ENCODE measurements around the gene CRYGC. TPM values are rescaled to one million over a fixed set of nuclear protein-coding genes. Genes with fewer than 3 reads are reported as not detected.
"Not testable (repeated sequence)": the region's sequence is repeated elsewhere in the genome, so short reads cannot be mapped to it uniquely, and the experiment has no call there.

The CRYGC gene
- total RNA-seq, 4 donors from 2014 or later, result not detected

DNA sequence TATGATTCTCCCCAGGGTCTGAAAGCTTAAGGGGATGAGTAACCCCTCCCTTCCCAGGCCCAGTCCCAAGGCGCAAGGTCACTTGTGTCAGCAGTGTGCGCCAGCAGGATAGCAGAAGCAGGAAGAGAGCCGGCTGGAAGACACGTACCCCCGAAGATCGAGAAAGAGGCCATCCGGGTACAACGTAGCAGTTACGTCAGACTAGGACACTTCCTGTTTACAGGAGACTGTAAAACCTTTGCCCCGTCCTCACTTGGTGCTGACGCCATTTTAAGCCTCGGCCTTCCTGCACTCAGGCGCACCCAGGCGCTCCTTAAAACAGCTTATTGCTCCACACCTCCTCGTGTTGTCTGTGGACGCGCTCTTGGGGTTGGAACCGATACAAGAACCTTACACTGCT lies 9.8 kb upstream of the CRYGC start:
- Histone ChIP-seq H3K4me1 (no peaks in the 10 kb centered on the region), H3K36me3 (no peaks in the 10 kb centered on the region), H3K9me3 (no peaks in the 10 kb centered on the region), H3K27me3 (no peaks in the 10 kb centered on the region), H3K4me3 (no peak overlapping the region), H3K27ac (no peak overlapping the region)
- intact Hi-C loops (cut with DNase I; ENCODE audit: low total_unique reads), result no loop called here
- ATAC-seq (no peak), DNase-seq (no peak)
- in situ Hi-C loops (cut with MboI; ENCODE audit: low sequenced_read_pairs in 4 of 4), result no loop called here
- no peak for TF ChIP-seq POLR2A (IDR thresholded peaks at IDR 0.05)
- TF ChIP-seq, protein P1, sequence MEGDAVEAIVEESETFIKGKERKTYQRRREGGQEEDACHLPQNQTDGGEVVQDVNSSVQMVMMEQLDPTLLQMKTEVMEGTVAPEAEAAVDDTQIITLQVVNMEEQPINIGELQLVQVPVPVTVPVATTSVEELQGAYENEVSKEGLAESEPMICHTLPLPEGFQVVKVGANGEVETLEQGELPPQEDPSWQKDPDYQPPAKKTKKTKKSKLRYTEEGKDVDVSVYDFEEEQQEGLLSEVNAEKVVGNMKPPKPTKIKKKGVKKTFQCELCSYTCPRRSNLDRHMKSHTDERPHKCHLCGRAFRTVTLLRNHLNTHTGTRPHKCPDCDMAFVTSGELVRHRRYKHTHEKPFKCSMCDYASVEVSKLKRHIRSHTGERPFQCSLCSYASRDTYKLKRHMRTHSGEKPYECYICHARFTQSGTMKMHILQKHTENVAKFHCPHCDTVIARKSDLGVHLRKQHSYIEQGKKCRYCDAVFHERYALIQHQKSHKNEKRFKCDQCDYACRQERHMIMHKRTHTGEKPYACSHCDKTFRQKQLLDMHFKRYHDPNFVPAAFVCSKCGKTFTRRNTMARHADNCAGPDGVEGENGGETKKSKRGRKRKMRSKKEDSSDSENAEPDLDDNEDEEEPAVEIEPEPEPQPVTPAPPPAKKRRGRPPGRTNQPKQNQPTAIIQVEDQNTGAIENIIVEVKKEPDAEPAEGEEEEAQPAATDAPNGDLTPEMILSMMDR (IDR thresholded peaks at IDR 0.05 in 4 of 5, conservative IDR thresholded peaks at IDR 0.05 in 1 of 5), result no peak

DNA sequence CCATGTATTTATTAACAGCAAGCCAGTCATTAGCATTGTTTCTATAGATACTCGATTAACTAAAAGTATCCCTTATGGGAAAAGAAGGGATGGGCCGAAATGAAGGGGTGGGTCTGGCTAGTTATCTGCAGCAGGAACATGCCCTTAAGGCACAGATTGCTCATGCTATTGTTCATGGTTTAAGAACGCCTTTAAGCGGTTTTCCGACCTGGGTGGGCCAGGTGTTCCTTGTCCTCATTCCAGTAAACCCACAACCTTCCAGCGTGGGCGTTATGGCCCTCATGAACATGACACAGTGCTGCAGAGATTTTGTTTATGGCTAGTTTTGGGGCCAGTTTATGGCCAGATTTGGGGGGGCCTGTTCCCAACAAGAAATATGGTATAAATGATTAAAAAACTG lies 8.7 kb upstream of the CRYGC start:
- H3K9me3 ChIP-seq; H3K4me3 ChIP-seq; H3K27ac ChIP-seq; DNase-seq; in situ Hi-C loops (cut with MboI; ENCODE audit: low sequenced_read_pairs in 4 of 4); intact Hi-C loops (cut with DNase I; ENCODE audit: low total_unique reads); H3K27me3 ChIP-seq; H3K4me1 ChIP-seq; H3K36me3 ChIP-seq; ATAC-seq: not testable (repeated sequence)

DNA sequence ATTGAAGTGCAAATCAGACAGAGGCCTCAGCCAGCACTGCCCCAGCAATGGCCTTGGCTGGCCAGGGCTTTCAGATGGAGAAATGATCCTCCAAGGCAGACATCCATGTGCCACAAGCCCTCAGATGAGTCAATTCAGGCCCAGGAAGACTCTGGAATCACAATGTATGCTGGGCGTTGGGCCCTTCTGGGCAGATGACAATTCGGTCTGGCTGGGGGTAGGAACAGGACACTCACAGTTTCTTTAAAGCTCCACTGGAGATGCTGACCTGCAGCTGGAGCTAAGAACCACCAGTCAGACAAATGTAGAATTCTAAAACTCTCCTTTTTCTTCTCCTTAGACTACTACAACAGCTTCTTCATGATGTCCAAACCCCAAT lies 7.1 kb upstream of the CRYGC start:
- Histone ChIP-seq H3K4me3 (no peak overlapping the region), H3K27me3 (no peaks in the 10 kb centered on the region), H3K4me1 (no peaks in the 10 kb centered on the region), H3K9me3 (no peaks in the 10 kb centered on the region), H3K36me3 (no peaks in the 10 kb centered on the region), H3K27ac (no peak overlapping the region)
- ATAC-seq (no peak), DNase-seq (no peak)
- intact Hi-C loops (cut with DNase I; ENCODE audit: low total_unique reads), result no loop called here
- TF ChIP-seq POLR2A (IDR thresholded peaks at IDR 0.05), result no peak
- TF ChIP-seq, protein P1 (IDR thresholded peaks at IDR 0.05 in 4 of 5, conservative IDR thresholded peaks at IDR 0.05 in 1 of 5), result no peak
- in situ Hi-C loops (cut with MboI; ENCODE audit: low sequenced_read_pairs in 4 of 4), result no loop called here

GRCh38 chr2:208135794-208136715 lies 6.4 kb upstream of the CRYGC start:
- TF ChIP-seq POLR2A (IDR thresholded peaks at IDR 0.05), result no peak
- TF ChIP-seq, protein P1 (IDR thresholded peaks at IDR 0.05 in 4 of 5, conservative IDR thresholded peaks at IDR 0.05 in 1 of 5), result no peak
- no peak for ATAC-seq
- intact Hi-C loops (cut with DNase I; ENCODE audit: low total_unique reads), result no loop called here

DNA sequence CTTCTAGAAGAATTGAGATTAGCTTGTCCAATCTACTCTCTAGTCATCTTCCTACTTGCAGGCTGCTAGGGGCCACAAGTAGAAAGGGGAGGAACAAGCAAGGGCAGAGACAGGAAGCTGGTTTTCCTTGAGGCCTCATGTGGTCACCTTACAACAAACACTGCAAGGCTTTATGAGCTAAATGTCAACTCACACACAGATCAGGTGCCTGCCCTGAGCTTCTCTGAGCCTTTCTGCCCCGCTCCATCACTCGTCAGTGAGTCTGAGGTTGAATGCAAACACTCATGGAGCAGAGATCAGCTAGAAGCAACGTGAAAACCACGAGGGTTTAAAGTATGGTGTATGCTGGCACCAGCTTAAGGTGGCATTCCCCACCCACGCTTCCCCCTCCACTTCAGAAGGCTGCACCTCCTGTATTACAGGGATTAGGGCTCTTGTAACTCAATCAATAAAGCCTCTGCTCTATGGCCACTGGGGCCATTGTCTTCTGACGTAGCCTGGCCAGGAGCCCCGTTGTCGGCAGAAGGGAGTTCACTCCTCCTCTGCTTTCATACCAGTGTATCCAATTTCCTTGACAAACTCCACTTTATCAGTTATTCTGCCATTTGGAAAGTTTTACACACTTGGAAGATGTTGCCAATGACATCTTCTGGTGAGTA lies 5.4 kb upstream of the CRYGC start:
- H3K9me3 ChIP-seq, result no peaks in the 10 kb centered on the region
- H3K27me3 ChIP-seq, result no peaks in the 10 kb centered on the region
- H3K36me3 ChIP-seq, result no peaks in the 10 kb centered on the region
- no peaks in the 10 kb centered on the region for H3K4me1 ChIP-seq
- TF ChIP-seq, protein P1 (IDR thresholded peaks at IDR 0.05 in 4 of 5, conservative IDR thresholded peaks at IDR 0.05 in 1 of 5), result no peak
- TF ChIP-seq POLR2A (IDR thresholded peaks at IDR 0.05), result no peak
- no peak for DNase-seq
- H3K4me3 ChIP-seq, result no peak overlapping the region
- ATAC-seq, result no peak
- intact Hi-C loops (cut with DNase I; ENCODE audit: low total_unique reads) (no loop called here), in situ Hi-C loops (cut with MboI; ENCODE audit: low sequenced_read_pairs in 4 of 4) (no loop called here)
- H3K27ac ChIP-seq, result no peak overlapping the region

More at GRCh38 chr2:208135794-208136715, 6.4 kb upstream of the CRYGC start:
- Histone ChIP-seq H3K36me3 (no peaks in the 10 kb centered on the region), H3K27me3 (no peaks in the 10 kb centered on the region), H3K27ac (no peak overlapping the region), H3K4me3 (no peak overlapping the region), H3K9me3 (no peaks in the 10 kb centered on the region), H3K4me1 (no peaks in the 10 kb centered on the region)
- no peak for DNase-seq
- in situ Hi-C loops (cut with MboI; ENCODE audit: low sequenced_read_pairs in 4 of 4), result no loop called here

All from gastrocnemius medialis (tissue), 4 donors.